HEK293 (cell line): ENCODE measurements around the gene DSP.
A peak's percentile ranks its signal among the peaks of the same experiment; 100 is the strongest.

Experiments
- BCL11B ChIP-seq: fragments of 450-650 bp; formaldehyde crosslinking; IDR thresholded peaks from 2 replicates; pipeline ENCODE4 v1.5.1; 2016; ENCODE audit warnings: low read depth, missing biosample characterization, missing genetic modification characterization
- CTCF ChIP-seq: fragments of 450-650 bp; formaldehyde crosslinking; IDR thresholded peaks from 2 replicates; pipeline ENCODE4 v1.5.1; 2016; ENCODE audit warnings: missing biosample characterization, missing genetic modification characterization
- GLIS1 ChIP-seq: fragments of 450-650 bp; formaldehyde crosslinking; IDR thresholded peaks from 2 replicates; pipeline ENCODE4 v1.5.1; 2016; ENCODE audit warnings: missing biosample characterization, missing genetic modification characterization
- HOXC10 ChIP-seq: sonication (generic); formaldehyde crosslinking; IDR thresholded peaks from 2 replicates; pipeline ENCODE4 v1.8.1; 2023; ENCODE audit warnings: mild to moderate bottlenecking, missing genetic modification reagents
- PRDM1 ChIP-seq: fragments of 450-650 bp; formaldehyde crosslinking; IDR thresholded peaks from 2 replicates; pipeline ENCODE4; 2016; ENCODE audit warnings: missing biosample characterization, missing genetic modification characterization
- PRDM6 ChIP-seq: fragments of 450-650 bp; formaldehyde crosslinking; IDR thresholded peaks from 2 replicates; pipeline ENCODE4 v1.5.1; 2017; ENCODE audit warnings: missing biosample characterization, missing genetic modification characterization
- SCRT2 ChIP-seq: fragments of 450-650 bp; formaldehyde crosslinking; IDR thresholded peaks from 2 replicates; pipeline ENCODE4 v1.5.1; 2016; ENCODE audit warnings: missing biosample characterization, missing genetic modification characterization
- TCF7L2 ChIP-seq: IDR thresholded peaks from 2 replicates; pipeline ENCODE4 v1.6.1; 2011; ENCODE audit warnings: low read depth, mild to moderate bottlenecking, inconsistent platforms, low read length, moderate library complexity, borderline replicate concordance
- TRIM28 ChIP-seq: IDR thresholded peaks from 2 replicates; pipeline ENCODE4 v1.6.1; 2011; ENCODE audit warnings: low read length, control low read depth, borderline replicate concordance
- ZBTB1 ChIP-seq: fragments of 450-650 bp; formaldehyde crosslinking; IDR thresholded peaks from 2 replicates; pipeline ENCODE4 v1.5.1; 2016; ENCODE audit warnings: missing biosample characterization, missing genetic modification characterization
- ZBTB11 ChIP-seq: fragments of 450-650 bp; formaldehyde crosslinking; conservative IDR thresholded peaks from 2 replicates; pipeline ENCODE4 v1.5.1; 2016; ENCODE audit warnings: low read depth, missing biosample characterization, missing genetic modification characterization
- ZBTB20 ChIP-seq: fragments of 450-650 bp; formaldehyde crosslinking; IDR thresholded peaks from 2 replicates; pipeline ENCODE4 v1.5.1; 2016; ENCODE audit warnings: missing biosample characterization, missing genetic modification characterization
- ZEB2 ChIP-seq: fragments of 450-650 bp; formaldehyde crosslinking; IDR thresholded peaks from 2 replicates; pipeline ENCODE4 v1.5.1; 2016; ENCODE audit warnings: missing biosample characterization, missing genetic modification characterization
- ZNF121 ChIP-seq: fragments of 450-650 bp; formaldehyde crosslinking; IDR thresholded peaks from 2 replicates; pipeline ENCODE4 v1.5.1; 2016; ENCODE audit warnings: missing biosample characterization, missing genetic modification characterization
- ZNF146 ChIP-seq: fragments of 450-650 bp; formaldehyde crosslinking; IDR thresholded peaks from 2 replicates; pipeline ENCODE4 v1.5.1; 2016; ENCODE audit warnings: missing biosample characterization, missing genetic modification characterization
- ZNF19 ChIP-seq: fragments of 450-650 bp; formaldehyde crosslinking; IDR thresholded peaks from 2 replicates; pipeline ENCODE4; 2016; ENCODE audit warnings: missing biosample characterization, missing genetic modification characterization, low read depth
- ZNF23 ChIP-seq: fragments of 450-650 bp; formaldehyde crosslinking; IDR thresholded peaks from 2 replicates; pipeline ENCODE4 v1.5.1; 2016; ENCODE audit warnings: missing biosample characterization, missing genetic modification characterization, borderline replicate concordance
- ZNF239 ChIP-seq: fragments of 450-650 bp; formaldehyde crosslinking; IDR thresholded peaks from 2 replicates; pipeline ENCODE4 v1.5.1; 2016; ENCODE audit warnings: missing biosample characterization, missing genetic modification characterization
- ZNF248 ChIP-seq: fragments of 450-650 bp; formaldehyde crosslinking; IDR thresholded peaks from 2 replicates; pipeline ENCODE4 v1.5.1; 2017; ENCODE audit warnings: missing biosample characterization, missing genetic modification characterization
- ZNF302 ChIP-seq: fragments of 450-650 bp; formaldehyde crosslinking; IDR thresholded peaks from 2 replicates; pipeline ENCODE4 v1.5.1; 2016; ENCODE audit warnings: missing biosample characterization, missing genetic modification characterization, low read depth
- ZNF350 ChIP-seq: fragments of 450-650 bp; formaldehyde crosslinking; IDR thresholded peaks from 2 replicates; pipeline ENCODE4 v1.5.0; 2017; ENCODE audit warnings: missing biosample characterization, mild to moderate bottlenecking, missing genetic modification characterization
- ZNF398 ChIP-seq: fragments of 450-650 bp; formaldehyde crosslinking; IDR thresholded peaks from 2 replicates; pipeline ENCODE4 v1.5.1; 2017; ENCODE audit warnings: missing biosample characterization, missing genetic modification characterization
- ZNF416 ChIP-seq: fragments of 450-650 bp; formaldehyde crosslinking; IDR thresholded peaks from 2 replicates; pipeline ENCODE4 v1.5.1; 2016; ENCODE audit warnings: missing biosample characterization, missing genetic modification characterization
- ZNF473 ChIP-seq: fragments of 450-650 bp; formaldehyde crosslinking; IDR thresholded peaks from 2 replicates; pipeline ENCODE4 v1.5.1; 2017; ENCODE audit warnings: missing biosample characterization, missing genetic modification characterization
- ZNF530 ChIP-seq: fragments of 450-650 bp; formaldehyde crosslinking; IDR thresholded peaks from 2 replicates; pipeline ENCODE4 v1.5.1; 2016; ENCODE audit warnings: low read depth, missing biosample characterization, missing genetic modification characterization
- ZNF549 ChIP-seq: fragments of 450-650 bp; IDR thresholded peaks from 2 replicates; pipeline ENCODE4 v1.5.1; 2018; ENCODE audit warnings: missing biosample characterization, missing genetic modification characterization, mild to moderate bottlenecking, inconsistent platforms, moderate library complexity
- ZNF624 ChIP-seq: fragments of 450-650 bp; formaldehyde crosslinking; IDR thresholded peaks from 2 replicates; pipeline ENCODE4 v1.5.1; 2017; ENCODE audit warnings: missing biosample characterization, missing genetic modification characterization
- ZNF629 ChIP-seq: fragments of 450-650 bp; formaldehyde crosslinking; IDR thresholded peaks from 2 replicates; pipeline ENCODE4 v1.5.1; 2017; ENCODE audit warnings: missing biosample characterization, missing genetic modification characterization
- ZNF747 ChIP-seq: fragments of 450-650 bp; formaldehyde crosslinking; IDR thresholded peaks from 2 replicates; pipeline ENCODE4 v1.5.1; 2016; ENCODE audit warnings: missing biosample characterization, missing genetic modification characterization
- ZNF768 ChIP-seq: fragments of 450-650 bp; formaldehyde crosslinking; IDR thresholded peaks from 2 replicates; pipeline ENCODE4 v1.5.1; 2018; ENCODE audit warnings: missing biosample characterization, mild to moderate bottlenecking, missing genetic modification characterization
- ZNF785 ChIP-seq: fragments of 450-650 bp; formaldehyde crosslinking; IDR thresholded peaks from 2 replicates; pipeline ENCODE4 v1.5.1; 2016; ENCODE audit warnings: missing biosample characterization, missing genetic modification characterization
- ZNF843 ChIP-seq: fragments of 450-650 bp; formaldehyde crosslinking; IDR thresholded peaks from 2 replicates; pipeline ENCODE4 v1.5.1; 2016; ENCODE audit warnings: missing biosample characterization, missing genetic modification characterization

The DSP gene

GRCh38 chr6:7541175-7542064 lies at the start of gene DSP (continued):
- no peak; the same call in 1 of the 2 replicates for TF ChIP-seq ZNF23 (tag by site-specific recombination)
- no peak for TF ChIP-seq ZNF19 (tag by site-specific recombination)
- peak; percentile 59; the same call in 1 of the 2 replicates for TF ChIP-seq ZNF629 (tag by site-specific recombination)
- TF ChIP-seq ZNF530 (tag by site-specific recombination): no peak
- peak; percentile 92 for TF ChIP-seq ZBTB20 (tag by site-specific recombination)
- TF ChIP-seq ZNF624: no peak
- TF ChIP-seq ZBTB11 (tag by site-specific recombination): no peak; the same call in 1 of the 2 replicates
- 0 out of 2 replicates have a peak, but pooled peaks have one; percentile 1 for TF ChIP-seq HOXC10 (CRISPR knock-in tag)
- no peak; the same call in 1 of the 2 replicates for TF ChIP-seq PRDM6 (tag by site-specific recombination)
- no peak; the same call in 1 of the 2 replicates for TF ChIP-seq ZNF768
- no peak for TF ChIP-seq ZNF248 (tag by site-specific recombination)
- no peak for TF ChIP-seq TRIM28
- no peak for TF ChIP-seq ZNF473
- TF ChIP-seq TCF7L2: no peak
- no peak for TF ChIP-seq ZNF302
- peak; percentile 33 for TF ChIP-seq BCL11B (tag by site-specific recombination)
- no peak for TF ChIP-seq ZNF549 (tag by site-specific recombination)
- TF ChIP-seq ZEB2 (tag by site-specific recombination): peak; percentile 87; the same call in 1 of the 2 replicates
- TF ChIP-seq ZNF785 (tag by site-specific recombination): no peak
- peak; percentile 33; the same call in 1 of the 2 replicates for TF ChIP-seq GLIS1
- TF ChIP-seq ZNF843 (tag by site-specific recombination): 0 out of 2 replicates have a peak, but pooled peaks have one; percentile 20
- TF ChIP-seq SCRT2 (tag by site-specific recombination): 0 out of 2 replicates have a peak, but pooled peaks have one; percentile 26
- TF ChIP-seq ZNF747 (tag by site-specific recombination): no peak
- TF ChIP-seq ZBTB1 (tag by site-specific recombination): no peak
- TF ChIP-seq CTCF: peak; percentile 77
- TF ChIP-seq ZNF146 (tag by site-specific recombination): peak; percentile 58
- 0 out of 2 replicates have a peak, but pooled peaks have one; percentile 77 for TF ChIP-seq ZNF239 (tag by site-specific recombination)
- no peak for TF ChIP-seq ZNF350 (tag by site-specific recombination)
- TF ChIP-seq PRDM1 (tag by site-specific recombination): 0 out of 2 replicates have a peak, but pooled peaks have one; percentile 32
- no peak for TF ChIP-seq ZNF121
- TF ChIP-seq ZNF398 (tag by site-specific recombination): peak; percentile 48; the same call in 1 of the 2 replicates
- TF ChIP-seq ZNF416 (tag by site-specific recombination): no peak
